ENCODE measurements around the gene MOB2.
A peak's percentile ranks its signal among the peaks of the same experiment; 100 is the strongest.
"Not testable (repeated sequence)": the region's sequence is repeated elsewhere in the genome, so short reads cannot be mapped to it uniquely, and the experiment has no call there.

MOB2 gene

DNA sequence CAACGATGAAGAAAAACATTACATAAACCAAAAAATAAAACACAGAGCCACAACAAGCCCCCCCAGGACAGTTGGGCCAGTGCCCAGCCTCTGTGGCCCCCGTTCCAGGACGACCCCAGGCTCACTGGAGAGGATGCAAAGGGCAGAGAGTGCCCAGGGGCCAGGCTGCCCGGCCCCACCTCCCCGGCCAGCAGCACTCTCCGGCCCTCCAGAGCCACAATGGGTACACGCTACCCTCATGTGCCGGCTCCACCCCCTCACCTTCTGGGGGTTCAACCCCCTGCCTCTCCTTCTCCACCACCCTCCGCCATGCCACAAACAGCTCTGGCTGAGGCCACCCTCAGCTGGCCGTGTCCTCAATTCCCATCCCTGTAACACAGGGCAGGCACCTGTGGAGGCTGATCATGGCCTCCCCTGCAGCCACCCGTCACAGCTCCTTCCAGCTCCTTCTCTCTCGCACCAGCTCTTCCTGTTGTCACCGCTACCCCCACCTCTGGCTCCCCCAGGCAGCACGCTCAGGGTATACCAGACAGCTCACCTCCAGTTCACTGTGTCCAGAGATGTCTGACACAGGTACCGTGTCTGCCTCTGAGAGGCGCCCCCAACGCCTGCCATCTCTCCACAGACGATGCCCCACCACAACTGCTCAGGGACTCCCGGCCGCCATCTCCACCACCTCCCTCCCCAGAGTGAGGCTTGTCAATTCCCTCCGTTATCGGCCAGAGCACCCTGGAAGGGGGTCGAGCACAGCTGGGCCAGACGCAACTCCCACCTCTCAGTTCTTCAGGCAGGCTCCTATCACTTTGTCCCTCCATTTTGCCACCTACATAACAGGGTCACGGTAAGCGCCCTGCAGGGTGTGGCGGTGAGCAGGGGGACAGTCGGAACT, 30.8 kb upstream of the MOB2 start:
- no peak for DNase-seq

DNA sequence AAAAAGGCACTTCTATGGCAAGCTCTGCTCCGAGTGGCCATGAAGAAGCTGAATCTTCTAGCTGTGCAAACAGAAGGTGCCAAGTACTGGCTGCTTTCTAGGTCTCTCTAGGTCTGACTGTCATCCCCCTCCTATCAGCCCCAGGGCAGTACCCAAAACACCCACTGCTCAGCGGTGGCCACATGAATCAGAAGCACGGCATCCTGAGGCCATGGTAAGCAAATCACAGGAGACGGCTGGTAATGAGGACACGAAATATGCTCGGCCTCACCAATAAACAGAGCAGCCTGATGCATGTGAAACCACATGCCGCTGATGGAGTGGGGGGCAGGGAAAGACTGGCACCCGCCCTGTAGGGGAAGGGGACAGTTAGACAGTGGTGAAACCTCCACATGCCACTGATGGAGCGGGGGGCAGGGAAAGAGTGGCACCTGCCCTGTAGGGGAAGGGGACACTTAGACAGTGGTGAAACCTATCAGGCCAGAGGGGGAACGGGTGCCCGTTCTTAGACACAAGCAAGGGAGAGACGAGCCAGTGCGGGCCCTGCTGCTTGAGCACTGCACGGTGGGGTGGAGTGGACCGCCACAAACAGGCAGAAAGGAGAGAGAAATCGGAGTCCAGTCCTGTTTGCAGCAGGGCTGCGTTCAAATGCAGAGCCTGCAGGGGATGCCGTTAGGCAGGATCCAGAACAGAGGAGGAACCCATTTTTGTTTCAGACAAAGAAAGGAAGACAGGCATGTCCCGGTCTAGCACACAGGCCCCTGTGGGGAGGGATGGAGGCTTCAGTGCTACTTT, 29.9 kb upstream of the MOB2 start:
- no peak for DNase-seq

DNA sequence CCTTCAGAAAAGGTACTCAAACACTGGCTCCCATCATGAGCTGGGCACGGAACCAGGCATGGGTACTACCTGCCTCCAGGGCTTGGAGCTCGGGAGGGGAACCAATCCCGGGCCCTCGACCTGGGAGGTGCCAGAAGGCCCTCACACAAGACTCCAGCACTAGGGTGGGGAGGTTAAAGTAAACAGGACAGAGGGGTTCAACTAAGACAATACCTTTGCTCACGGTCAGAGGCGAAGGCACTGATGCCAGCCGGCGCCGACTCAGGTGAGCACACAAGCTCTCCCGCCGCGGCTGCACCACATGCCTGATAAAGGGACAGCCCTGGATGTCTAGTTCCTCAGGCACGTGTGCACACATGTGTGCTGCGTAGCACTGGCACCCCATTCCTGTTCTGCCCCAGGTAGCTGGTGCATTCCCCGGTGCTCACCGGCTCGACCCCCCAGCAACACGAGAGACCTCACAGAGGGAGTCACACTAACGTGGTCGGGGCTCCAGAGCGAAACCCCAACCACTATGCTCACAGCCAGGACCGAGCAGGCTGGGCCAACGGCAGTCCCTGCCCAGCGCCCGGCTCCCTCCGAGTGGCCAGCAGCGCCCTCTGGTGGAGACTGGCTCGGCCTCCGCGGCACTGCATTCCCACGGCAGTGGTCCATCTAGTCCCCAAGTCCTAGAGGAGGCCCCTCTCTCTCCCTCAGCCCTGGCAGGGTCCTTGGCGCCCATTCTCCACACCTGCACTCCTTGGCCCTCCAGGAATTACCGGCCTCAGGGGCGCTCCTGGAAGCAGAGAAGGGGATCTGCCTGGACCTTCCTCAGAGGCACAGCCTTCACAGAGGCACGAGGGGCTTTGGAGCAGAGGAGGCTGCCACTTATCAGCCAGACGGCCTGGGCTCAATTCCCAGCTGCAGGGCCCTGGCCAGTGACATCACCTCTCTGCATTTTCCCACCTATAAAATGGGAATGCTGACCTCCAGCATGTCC, 28.8 kb upstream of the MOB2 start:
- DNase-seq = peak; percentile 50

DNA sequence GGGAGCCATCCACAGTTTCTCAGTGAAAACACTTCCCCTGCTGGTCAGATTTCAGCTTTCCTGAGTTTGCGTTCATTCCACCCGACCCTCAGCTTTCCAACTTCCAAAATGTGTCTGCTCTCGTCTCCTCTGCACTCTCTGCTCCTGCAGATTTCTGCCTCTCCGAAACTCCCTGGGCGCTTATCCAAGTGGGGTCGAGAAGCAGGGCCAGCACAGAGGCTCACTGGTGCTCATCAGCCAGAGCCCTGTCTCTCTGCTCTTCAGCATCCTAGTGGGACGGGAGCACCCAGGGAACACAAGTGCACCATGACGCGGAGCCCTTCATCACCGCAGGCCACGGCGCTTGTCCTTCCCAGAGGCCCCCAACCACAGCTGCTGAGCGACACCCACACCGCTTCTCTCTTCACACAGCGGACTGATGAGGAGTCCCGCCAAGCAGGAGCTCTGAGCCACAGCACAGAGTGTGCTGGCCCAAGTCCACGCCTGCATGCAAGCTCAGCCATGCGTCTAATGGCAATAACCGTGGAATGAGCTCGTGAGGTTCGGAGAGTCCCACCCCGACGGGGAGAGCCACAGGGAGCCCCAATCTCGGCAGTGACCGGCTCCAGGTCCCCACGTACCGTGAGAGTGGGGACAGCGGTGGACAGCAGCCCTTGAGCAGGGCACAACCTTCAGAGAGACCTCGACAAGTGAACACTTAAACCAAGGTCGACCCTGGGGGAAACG, 27.9 kb upstream of the MOB2 start:
- no peak for DNase-seq

DNA sequence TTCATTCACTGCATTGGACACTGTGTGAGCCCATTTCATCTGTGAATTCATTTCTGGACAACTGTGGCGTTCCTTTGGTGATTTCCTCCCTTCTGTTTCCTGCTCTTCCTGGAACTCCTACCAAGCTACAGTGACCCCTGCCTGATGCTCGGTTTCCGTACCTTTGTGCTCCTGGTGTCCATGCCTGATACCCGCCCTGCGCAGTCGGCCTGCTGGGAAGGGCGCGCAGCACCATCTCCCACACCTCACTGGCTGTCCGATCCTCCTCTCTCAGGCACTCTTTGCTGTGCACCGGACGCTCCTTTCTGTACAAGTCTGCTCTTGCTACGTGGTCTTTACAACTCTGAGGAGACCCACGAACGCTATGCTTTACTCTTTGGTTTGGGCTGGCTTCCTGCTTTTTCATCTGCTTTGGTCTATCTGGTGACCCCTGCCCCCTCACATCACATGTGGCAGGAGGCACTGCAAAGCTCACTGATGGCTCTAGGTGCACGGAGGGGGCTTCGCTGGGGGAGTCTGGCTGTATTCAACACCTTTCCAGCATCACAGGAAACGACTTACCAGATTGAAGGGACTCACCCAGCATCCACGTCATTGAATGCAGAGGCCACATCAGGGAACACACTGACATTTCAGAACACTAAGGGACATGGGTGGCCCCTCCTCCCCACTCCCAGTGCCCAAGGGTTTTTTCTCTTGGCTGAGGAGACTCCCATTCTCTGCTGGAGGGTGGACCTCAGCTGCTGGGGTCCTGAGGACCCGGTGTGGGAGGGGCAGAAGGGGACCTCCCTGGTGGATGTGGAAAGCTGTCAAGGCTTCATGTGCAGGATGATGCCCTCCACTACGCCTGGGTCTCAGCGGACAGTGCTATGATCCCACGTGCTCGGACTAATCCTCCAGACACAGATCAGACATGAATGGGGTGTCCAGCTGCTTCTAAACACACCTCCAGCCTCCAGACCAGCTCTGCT, 27.0 kb upstream of the MOB2 start:
- DNase-seq = no peak

DNA sequence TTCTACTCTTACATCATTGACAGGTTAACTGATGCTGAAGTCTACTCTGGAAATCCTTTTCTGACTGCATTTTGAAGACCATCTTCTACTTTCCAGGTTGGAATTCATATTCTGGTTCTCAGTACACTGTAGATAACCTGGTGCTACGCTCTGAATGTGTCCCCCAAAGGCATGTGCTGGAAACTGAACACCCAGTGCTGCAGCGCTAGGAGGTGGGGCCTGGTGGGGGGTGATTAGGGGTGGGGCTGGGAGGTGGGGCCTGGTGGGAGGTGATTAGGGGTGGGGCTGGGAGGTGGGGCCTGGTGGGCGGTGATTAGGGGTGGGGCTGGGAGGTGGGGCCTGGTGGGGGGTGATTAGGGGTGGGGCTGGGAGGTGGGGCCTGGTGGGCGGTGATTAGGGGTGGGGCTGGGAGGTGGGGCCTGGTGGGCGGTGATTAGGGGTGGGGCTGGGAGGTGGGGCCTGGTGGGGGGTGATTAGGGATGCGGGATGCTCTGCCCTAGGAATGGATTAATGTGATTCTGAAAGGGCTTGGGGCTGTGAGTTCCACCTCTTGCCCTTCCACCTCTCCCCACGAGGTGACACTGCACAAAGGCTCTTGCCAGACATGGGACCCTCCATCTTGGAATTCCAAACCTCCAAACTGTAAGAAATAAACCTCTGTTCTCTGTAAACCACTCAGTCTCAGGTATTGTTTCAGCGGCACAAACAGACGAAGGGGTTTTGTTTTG, 26.1 kb upstream of the MOB2 start:
- not testable (repeated sequence) for DNase-seq

DNA sequence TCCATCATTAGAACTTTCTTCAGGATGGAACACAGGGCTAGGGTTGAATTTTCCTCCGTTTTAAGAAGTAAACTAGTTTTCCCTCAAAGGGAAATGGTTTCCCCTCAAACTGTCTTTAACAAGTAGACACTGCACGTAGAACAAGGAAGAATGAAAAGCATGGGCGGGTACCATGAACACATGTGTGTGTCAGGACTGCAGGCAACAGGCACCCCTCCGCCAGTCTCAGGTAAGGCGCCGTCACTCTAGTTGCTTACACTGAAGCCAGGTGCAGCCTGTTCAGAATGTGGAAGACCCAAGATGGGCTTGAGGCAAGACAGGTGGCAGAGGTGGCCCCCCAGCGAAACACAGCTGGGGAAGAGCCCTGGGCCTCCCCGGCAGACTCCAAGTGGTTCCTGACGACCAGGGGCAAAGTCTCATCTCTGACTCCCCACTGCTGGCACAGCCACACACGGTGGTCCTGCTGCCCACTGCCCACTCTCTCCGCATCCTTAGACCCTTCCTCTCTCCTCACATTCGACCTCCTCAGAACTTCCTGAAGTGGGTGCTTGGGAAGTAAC, 25.4 kb upstream of the MOB2 start:
- DNase-seq = no peak

DNA sequence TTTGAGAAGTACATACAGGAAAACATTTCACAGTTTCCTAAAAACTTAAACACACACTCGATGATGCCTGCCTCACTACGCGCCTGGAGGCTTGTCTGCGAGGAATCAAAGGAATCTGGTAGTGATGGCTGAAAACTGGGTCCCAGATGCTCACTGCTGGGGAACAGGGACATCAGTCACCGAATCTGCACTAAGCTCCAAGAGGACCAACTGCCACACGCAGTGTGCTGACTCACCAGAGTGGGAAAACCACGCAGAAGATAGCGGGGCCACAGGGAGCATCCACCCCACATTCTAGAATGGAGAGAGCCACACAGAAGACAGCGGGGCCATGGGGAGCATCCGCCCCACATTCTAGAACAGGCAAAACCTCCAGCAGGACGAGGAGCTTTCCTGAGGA, 24.3 kb upstream of the MOB2 start:
- no peak for DNase-seq

DNA sequence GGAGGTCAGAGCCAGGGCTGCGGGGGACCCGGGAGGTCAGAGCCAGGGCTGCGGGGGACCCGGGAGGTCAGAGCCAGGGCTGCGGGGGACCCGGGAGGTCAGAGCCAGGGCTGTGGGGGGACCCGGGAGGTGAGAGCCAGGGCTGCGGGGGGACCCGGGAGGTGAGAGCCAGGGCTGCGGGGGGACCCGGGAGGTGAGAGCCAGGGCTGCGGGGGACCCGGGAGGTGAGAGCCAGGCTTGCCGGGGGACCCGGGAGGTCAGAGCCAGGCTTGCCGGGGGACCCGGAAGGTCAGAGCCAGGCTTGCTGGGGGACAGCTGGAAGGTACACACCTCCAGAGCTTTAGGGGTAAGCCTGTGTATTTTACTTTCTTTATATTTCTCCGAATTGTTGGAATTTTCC, 23.8 kb upstream of the MOB2 start:
- not testable (repeated sequence) for DNase-seq

DNA sequence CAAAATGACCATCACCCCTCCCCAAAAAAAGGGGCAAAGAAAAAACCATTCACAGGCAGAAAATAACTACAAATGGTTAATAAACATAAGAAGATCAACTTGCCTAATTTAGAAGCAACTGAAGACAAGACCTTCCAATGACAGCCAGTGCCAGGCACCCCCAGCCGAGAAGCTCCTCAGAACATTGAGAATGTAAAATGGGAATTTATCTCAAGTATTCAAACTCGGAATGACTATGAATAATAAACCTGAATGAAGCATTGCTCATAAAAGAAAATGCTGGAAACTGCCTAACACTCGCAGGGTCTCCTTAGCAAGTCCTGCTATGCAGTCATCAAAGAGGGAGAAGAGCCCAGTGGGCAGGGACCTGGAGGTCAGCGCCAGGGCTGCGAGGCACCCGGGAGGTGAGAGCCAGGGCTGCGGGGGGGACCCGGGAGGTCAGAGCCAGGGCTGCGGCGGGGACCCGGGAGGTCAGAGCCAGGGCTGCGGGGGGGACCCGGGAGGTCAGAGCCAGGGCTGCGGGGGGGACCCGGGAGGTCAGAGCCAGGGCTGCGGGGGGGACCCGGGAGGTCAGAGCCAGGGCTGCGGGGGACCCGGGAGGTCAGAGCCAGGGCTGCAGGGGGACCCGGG, 23.2 kb upstream of the MOB2 start:
- DNase-seq = no peak

DNA sequence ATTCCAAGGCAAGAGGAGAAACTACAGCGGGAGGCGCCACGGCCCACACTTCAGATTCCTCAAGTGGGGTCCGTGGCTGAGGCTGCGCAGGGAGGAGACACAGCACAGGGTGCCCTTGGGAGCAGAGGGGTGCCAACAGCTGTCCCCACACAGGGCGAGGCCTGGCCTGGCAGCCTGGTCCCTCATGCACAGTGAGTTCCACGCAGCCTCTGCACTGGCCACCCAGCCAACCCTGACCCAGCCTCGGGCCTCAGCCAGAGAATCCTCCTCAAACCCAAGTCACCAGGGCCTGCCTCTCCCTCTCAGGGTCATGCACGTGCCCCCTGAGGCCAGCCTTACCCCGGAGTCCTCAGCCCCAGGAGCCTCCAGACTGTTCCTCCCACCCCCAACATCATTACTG, 22.4 kb upstream of the MOB2 start:
- no peak for DNase-seq

DNA sequence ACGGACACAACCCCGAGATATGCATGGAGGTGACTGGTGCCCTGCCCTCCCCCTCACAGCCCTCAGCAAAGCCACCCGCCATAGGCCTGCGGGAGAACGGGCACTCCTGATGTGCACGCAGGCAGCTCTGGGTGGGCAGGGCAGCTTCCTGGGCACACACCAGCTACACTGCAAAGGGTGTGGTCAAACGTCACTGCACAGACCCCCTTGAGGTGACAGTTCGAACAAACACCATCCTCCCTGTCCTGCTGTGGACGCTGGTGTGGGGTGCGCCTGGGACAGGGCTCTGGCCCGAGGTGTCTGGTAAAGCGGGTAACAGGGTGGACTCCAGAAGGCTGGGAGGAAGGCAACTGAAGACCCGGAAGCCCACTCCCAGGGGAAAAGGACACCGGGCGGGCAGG, 21.9 kb upstream of the MOB2 start:
- no peak for DNase-seq

DNA sequence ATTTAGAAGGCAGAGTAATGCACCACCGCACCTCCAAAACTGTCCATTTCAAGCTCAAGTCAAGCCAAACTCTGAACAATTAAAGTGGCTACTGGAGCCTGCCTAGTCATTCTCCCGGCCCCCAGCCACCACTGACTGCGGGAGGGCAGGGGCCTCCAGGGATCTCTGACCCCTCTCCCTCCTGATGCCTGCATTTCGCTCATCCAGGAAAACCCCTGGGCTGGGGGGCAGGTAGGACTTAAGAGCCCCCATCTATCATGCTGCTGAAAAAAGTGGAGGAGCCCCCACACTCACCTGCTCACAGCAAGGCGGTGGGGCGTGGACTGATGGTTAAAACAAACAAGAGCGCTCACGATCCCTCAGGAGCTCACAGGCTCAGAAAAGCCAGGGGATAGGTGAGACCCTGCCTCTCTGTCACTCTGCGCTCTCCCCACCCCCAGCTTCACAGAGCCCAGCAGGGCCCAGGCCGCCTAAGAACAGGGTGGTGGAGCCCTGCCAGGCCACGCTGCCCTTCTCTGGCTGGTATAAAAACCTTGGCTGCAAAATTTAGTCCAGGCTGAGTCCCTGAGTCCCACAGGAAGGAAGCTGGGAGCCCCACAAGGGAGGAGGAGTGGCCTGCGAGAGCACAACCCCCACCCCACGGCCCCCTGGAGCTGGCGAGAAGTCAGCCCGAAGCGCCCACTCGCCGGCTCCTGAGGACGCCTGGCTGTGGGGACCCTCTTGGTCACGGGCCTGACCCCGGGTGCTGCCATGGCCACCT, 21.0 kb upstream of the MOB2 start:
- DNase-seq = no peak

DNA sequence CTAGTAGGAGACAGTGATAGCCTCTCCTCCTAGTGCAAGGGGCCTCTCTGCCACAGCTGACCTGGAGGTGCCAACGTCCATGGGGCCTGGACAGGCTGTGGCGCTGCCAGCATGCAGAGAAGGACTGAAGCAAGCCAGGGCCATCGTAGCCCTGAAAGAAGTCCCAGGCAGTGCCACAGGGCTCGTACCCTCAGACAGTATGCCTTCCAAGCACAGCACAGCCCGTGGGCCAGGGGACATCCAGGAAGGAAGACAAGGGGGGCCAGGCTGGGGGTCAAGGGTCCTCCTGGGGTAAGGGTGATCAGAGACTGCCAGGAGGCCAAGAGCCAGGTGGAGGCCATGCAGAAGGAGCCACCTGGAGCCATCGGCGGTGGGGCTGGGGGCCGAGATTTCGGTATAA, 20.4 kb upstream of the MOB2 start:
- DNase-seq = no peak

DNA sequence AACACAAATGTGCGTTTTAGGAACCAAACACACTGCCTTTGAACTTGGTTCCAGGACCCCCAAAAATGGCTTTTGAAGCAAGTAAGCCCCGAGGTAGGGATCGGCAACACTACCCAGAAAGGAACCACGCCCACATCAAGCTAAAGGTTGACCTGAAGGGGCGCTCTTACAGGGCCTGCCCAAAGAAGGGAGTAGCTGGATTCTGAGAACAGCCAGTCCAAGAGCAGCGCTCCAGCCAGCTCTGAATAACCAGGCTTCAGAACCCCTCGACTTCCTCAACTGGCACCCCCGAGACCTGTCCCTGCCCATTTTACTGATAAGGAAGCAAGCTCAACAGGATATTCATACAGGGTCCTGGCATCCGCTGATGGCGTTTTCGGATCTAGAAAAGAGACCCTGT, 18.9 kb upstream of the MOB2 start:
- no peak for DNase-seq

DNA sequence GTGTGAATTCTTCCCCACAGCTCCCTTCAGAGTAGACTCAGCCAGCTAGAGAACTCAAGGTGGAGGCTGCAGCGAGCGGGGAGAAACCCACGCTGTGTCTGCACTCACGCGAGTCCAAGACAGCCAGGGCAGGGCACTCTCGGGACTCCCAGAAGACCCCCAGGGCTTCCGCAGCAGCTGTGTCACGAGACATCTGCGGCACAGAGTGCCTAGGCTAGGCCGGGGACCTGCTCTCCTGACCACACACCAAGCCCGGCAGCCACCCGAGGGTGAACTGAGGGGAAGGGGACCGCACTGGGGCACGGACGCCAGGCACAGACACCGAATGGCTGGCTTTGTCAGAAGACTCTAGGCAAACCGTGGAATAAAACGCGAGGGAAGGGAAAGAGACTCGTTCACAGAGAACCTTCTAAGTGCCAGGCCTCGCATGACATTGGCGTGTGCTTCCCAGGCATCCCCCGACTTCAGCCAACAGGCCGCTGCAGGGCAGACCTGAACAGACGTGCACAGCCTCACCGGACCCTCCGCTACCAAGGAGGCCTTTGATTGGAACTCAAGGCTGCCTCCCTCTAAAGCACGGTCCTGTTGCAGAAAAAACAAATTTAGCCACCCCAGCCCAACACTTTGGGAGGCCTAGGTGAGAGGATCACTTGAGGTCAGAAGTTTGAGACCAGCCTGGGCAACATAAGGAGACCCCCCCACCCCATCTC, 18.2 kb upstream of the MOB2 start:
- DNase-seq = no peak

DNA sequence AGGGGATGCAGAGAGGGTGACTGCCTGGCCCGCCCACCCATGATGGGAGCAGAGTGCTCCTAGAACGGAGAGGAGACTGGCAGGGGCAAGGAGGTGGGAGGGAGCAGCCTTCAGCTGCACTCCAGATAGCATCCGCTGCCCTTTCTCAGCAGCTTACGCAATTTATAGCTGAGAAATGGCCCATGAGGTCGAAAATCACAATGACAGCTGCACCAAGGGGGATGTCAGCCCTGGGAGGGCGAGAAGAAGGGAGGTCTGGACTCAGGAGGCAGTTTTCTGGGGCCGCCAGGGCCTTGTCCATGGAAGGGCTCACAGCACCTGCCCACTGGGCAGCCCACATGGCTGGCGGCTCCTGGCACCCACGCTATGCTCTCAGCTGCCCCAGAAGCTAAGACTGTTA, 17.6 kb upstream of the MOB2 start:
- DNase-seq = no peak

DNA sequence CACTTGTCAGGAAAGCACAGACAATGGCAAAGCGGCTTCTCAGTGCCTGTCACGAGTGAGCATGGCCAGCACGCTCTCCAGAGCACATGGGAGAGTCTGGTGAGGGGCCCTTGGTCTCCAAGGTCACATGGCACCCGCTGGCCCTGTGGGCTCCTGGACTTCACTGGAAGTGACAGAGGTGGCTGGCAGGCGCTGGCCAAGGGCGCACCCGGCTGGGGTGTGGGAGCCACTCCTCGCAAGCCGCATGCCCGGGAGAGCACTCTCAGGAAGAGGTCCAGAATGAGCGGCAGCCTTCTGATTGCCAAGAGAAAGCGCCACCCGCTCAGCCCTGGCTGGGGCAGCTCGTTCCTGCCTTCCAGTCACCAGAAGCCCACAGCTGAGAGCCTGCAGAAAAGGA, 17.1 kb upstream of the MOB2 start:
- DNase-seq = no peak
